GM21360 (cell line): ENCODE results near the gene TRAPPC3L.

ENCODE experiments used
- ATAC-seq: cut with Tn5 transposase; IDR thresholded peaks from one replicate; pipeline ENCODE4 v1.9.1; 2021; ENCODE audit warnings: mild to moderate bottlenecking, moderate library complexity; ENCODE audit not compliant: unreplicated experiment

TRAPPC3L gene

DNA sequence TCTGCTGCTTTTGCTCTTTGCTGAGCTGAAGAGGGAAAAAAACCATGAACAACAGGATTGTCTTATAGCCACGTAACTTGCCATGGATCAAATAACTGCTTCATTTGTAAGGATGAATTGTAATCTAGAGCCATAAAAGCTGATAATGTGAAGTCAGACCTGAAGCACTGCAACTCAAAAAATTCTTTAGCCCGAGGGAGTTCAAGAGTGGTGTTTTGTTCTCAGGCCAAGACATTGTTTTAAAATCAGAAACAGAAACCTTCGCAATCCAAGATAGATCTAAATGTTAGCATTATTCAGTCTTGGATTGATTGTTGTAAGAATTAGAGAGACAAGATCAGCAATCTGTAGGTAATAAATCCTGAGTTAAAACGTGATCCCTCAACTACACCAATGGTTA is at the start of gene TRAPPC3L:
Gene TRAPPC3L (minus strand): TSS at position 34 of the 400 bp plus-strand sequence. CDS start 170 bp downstream, outside the sequence.
- no peak for ATAC-seq

GRCh38 chr6:116595247-116595646 is 49.8 kb upstream of the TRAPPC3L start:
- ATAC-seq = no peak

- ATAC-seq = no peak
Measured at GRCh38 chr6:116586738-116587137, 41.3 kb upstream of the TRAPPC3L start.

DNA sequence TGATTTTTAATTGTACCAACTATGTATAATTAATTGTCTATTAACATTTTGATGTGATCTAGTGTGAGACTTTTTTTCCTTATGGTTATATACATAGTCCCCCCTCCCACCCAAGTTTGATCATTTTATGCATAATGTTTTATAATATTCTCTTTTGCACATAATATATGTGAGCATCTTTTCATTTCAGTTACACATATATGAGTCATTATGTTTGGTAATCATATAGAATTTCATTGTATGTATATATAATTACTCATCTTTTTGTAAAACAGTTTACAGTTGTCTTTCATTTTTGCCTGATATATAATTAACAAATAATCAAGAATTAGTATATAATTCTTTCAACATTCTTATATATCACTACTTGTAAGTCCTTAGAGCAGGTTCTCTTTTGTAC is 40.8 kb upstream of the TRAPPC3L start:
- ATAC-seq = no peak

- no peak for ATAC-seq
Measured at GRCh38 chr6:116580198-116580597, 34.7 kb upstream of the TRAPPC3L start.

GRCh38 chr6:116579143-116579542 is 33.7 kb upstream of the TRAPPC3L start:
- no peak for ATAC-seq

- ATAC-seq = no peak
Measured at GRCh38 chr6:116578335-116578734, 32.9 kb upstream of the TRAPPC3L start.

- ATAC-seq = no peak
Measured at GRCh38 chr6:116577486-116577885, 32.0 kb upstream of the TRAPPC3L start.

DNA sequence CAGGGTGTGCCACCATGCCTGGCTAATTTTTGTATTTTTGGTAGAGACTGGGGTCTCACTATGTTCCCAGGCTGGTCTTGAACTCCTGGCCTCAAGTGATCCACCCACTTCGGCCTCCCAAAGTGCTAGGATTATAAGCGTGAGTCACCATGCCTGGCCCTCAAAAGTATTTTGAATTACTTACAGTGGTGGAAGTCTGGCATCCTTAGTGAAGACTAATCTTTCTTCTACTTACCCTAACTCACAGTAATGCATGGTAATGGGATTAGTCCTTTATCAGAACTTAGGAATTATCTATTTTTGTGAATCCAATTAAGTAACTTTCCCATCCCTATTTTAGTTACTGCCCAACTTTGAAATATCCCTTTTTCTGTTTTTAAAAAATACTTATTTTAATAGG is 29.7 kb upstream of the TRAPPC3L start:
- ATAC-seq = no peak

GRCh38 chr6:116572162-116572561 is 26.7 kb upstream of the TRAPPC3L start:
- ATAC-seq = no peak

DNA sequence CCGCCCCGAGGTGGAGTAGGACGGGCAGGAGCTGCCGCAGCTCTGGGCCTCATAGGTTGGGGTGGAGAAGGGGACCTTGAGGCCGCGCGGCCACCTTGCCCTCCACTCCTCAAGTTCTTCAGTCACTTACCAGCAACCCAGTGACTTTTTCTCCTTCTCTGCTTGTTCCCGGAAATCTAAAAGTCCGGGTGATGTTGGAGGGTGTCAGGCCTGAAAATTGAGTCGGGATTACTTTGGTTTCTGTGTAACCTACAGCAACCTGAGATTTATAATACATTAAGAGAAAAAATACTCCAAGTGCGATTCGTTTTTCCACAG is 26.2 kb upstream of the TRAPPC3L start:
- no peak for ATAC-seq

DNA sequence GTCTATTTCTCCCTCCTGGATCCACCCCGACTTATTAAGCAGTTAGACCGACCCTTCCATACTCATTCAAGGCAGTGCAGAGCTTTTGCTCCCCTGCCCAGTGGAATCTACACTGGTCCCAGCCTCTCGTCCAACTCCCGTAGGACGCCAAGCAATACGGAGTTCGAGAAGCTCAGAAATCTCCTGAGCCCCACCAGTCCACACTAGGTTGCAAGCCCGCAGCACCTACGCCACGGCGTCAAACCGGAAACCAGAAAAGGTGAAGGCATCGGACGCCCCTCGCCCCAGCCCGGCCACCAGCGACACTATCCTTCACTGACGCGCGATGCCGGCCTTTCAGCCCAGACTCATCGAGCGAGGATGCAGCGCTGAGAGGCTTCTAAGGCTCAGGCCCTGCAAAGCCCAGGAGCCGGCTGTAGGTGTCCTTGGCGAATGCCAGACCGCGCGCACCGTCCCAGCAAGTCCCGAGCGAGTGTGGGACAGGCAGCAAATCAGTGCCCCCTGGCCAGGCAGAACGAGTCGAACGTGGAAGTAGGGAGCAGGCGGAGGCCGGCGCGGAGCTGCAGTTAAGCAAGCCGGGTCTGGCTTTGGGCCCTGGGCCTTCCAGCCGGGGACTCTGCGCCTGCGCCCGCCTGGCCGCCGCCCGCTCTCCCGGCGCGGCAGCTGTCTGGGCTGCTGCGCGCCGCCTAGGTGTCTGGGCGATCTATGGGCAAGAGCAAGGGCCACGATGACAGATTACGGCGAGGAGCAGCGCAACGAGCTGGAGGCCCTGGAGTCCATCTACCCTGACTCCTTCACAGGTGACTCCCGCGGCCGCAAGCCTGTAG is 25.6 kb upstream of the TRAPPC3L start, which contains the start of gene RWDD1:
Gene RWDD1 (plus strand): TSS at position 649 of the 827 bp plus-strand sequence. CDS start 79 bp downstream, at position 728.
- ATAC-seq = peak; percentile 97

GRCh38 chr6:116568821-116569755 is 23.6 kb upstream of the TRAPPC3L start:
- ATAC-seq = no peak

- ATAC-seq = no peak
Measured at GRCh38 chr6:116568111-116568510, 22.6 kb upstream of the TRAPPC3L start.

GRCh38 chr6:116564921-116565872 is 19.7 kb upstream of the TRAPPC3L start:
- ATAC-seq = no peak

- ATAC-seq = no peak
Measured at GRCh38 chr6:116564311-116564710, 18.8 kb upstream of the TRAPPC3L start.

- no peak for ATAC-seq
Measured at GRCh38 chr6:116563830-116564229, 18.3 kb upstream of the TRAPPC3L start.

GRCh38 chr6:116562614-116563013 is 17.1 kb upstream of the TRAPPC3L start:
- no peak for ATAC-seq

DNA sequence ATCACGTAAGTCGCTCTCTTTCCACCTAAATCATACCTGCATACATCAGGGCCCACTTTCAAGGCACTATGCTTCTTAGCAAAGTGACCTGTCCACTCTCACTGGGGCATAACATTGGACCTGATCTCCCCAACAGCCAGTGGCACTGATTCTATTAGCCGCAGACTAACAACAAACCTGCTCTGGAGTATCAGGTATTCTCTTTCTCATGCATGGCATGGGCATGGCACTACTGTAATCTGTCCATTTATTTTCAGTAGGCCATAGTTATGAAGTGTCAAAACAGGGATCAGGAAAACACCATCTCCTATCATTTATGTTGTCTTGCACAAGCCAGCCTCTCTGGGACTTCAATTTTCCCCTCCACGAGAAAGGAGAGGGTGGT is 16.5 kb upstream of the TRAPPC3L start:
- ATAC-seq = no peak

DNA sequence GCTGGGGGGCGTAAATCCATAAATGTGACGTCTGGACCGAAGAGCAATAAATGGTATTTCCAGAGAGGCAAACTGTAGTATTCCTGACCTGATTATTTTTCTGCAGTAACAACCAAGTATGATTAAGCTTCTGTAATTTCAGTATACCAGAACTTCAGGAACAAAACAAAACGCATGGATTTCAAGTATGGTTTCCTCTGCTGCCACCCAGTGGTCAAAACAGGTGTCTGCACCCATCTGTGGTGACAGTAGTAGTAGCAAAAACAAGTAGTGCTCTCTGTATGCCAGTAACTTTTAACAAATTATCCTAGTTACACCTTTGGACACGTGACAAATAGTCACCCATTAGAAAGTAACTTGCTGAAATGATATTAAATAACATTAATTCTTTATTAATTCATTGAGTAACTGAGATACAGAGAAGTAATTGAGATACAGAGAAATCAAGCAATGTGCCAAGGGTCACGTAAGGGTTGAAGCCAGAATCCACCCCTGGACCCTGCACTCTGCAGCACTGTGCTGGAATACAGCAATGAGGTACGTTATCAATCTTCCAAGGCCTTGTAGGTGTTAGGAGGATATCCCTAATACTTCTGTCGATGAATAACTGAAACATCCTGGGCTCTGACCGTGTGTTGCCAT is 16.0 kb upstream of the TRAPPC3L start:
- ATAC-seq = peak; percentile 61
